ENCODE measurements around the gene ZAP70. TPM values are rescaled to one million over a fixed set of nuclear protein-coding genes. Genes with fewer than 3 reads are reported as not detected.

The ZAP70 gene
- total and polyA plus RNA-seq, 2 donors (not counting 1 experiment from before 2014, with no cell fraction given), result 3.4 to 20.5 TPM

GRCh38 chr2:97708048-97708380 is 5.4 kb upstream of the ZAP70 start:
- H3K9me3 ChIP-seq (ENCODE audit: control extremely low read depth in 1 of 3, control insufficient read depth in 2 of 3, insufficient read depth in 1 of 3, low read length in 2 of 3), result no peaks in the 10 kb centered on the region
- Mint-ChIP-seq H3K27ac (no peak overlapping the region), H3K4me1 (peaks cover 3% of the 10 kb centered on the region), H3K27me3 (peaks cover 8% of the 10 kb centered on the region), H3K9me3 (ENCODE audit: insufficient read depth) (no peaks in the 10 kb centered on the region), H3K4me3 (no peak overlapping the region)
- ChIA-PET POLR2A (no interaction called here), CTCF (interaction anchor here (1.3 to 7.6 kb wide), 2 partner anchors 10 to 16 kb away, joined by 3 to 55 read pairs; no protein-coding TSS in a partner anchor)
- H3K27me3 ChIP-seq (replicated peaks in 1 of 4; ENCODE audit: control extremely low read depth in 1 of 4, control insufficient read depth in 3 of 4, insufficient read depth in 4 of 4, low read length in 3 of 4), result peaks cover 0 to 6% (median 0%) of the 10 kb centered on the region in 4 experiments
- ATAC-seq (ENCODE audit: low read depth), result no peak
- no peak for DNase-seq
- intact Hi-C loops (cut with micrococcal nuclease), result no loop called here
- no peaks in the 10 kb centered on the region for H4K20me1 ChIP-seq (ENCODE audit: control insufficient read depth, insufficient read depth, low read length, poor library complexity, severe bottlenecking)
- H3K4me3 ChIP-seq (ENCODE audit: control extremely low read depth in 1 of 5, extremely low read depth in 1 of 5, insufficient read depth in 1 of 5, low read depth in 2 of 5, low read length in 4 of 5), result no peak overlapping the region
- H2AFZ ChIP-seq (ENCODE audit: insufficient read depth, low read depth, low read length, poor library complexity, severe bottlenecking), result no peak overlapping the region
- H3K4me1 ChIP-seq (ENCODE audit: control insufficient read depth in 2 of 2, insufficient read depth in 2 of 2, low read length in 2 of 2), result peaks cover 2 to 7% of the 10 kb centered on the region in 2 donors
- no peaks in the 10 kb centered on the region for H3K36me3 ChIP-seq (replicated peaks in 1 of 2; ENCODE audit: control extremely low read depth in 1 of 2, control insufficient read depth in 1 of 2, extremely low read depth in 1 of 2, insufficient read depth in 2 of 2, low read length in 1 of 2)
- 4% methylated on average over 4 of the region's 4 CpGs for WGBS (ENCODE audit: insufficient coverage)
- no peak overlapping the region for H3K27ac ChIP-seq (ENCODE audit: low read length in 2 of 2)
- H3K9ac ChIP-seq (ENCODE audit: low read length), result no peak overlapping the region
- TF ChIP-seq CTCF (IDR thresholded peaks at IDR 0.05) (no peak), EZH2 (IDR thresholded peaks at IDR 0.05; ENCODE audit: borderline replicate concordance, insufficient read depth, low read depth, low read length, poor library complexity, severe bottlenecking) (no peak)
- no peaks in the 10 kb centered on the region for H3K79me2 ChIP-seq (ENCODE audit: control insufficient read depth, insufficient read depth, low read length)
- no peak overlapping the region for H3K4me2 ChIP-seq (replicated peaks; ENCODE audit: low read depth, low read length, poor library complexity, severe bottlenecking)

GRCh38 chr2:97708608-97709007 is 4.8 kb upstream of the ZAP70 start:
- peaks cover 0 to 6% (median 0%) of the 10 kb centered on the region in 4 experiments for H3K27me3 ChIP-seq (replicated peaks in 1 of 4; ENCODE audit: control extremely low read depth in 1 of 4, control insufficient read depth in 3 of 4, insufficient read depth in 4 of 4, low read length in 3 of 4)
- H3K4me2 ChIP-seq (replicated peaks; ENCODE audit: low read depth, low read length, poor library complexity, severe bottlenecking), result no peak overlapping the region
- no peaks in the 10 kb centered on the region for H3K9me3 Mint-ChIP-seq (ENCODE audit: insufficient read depth)
- peaks cover 8 to 13% of the 10 kb centered on the region in 2 donors for H3K4me1 ChIP-seq (ENCODE audit: control insufficient read depth in 2 of 2, insufficient read depth in 2 of 2, low read length in 2 of 2)
- H2AFZ ChIP-seq (ENCODE audit: insufficient read depth, low read depth, low read length, poor library complexity, severe bottlenecking), result no peak overlapping the region
- no peak overlapping the region for H3K9ac ChIP-seq (ENCODE audit: low read length)
- intact Hi-C loops (cut with micrococcal nuclease), result no loop called here
- peaks cover 0 to 5% (median 0%) of the 10 kb centered on the region in 3 donors for H3K9me3 ChIP-seq (ENCODE audit: control extremely low read depth in 1 of 3, control insufficient read depth in 2 of 3, insufficient read depth in 1 of 3, low read length in 2 of 3)
- H3K79me2 ChIP-seq (ENCODE audit: control insufficient read depth, insufficient read depth, low read length), result peaks cover 6% of the 10 kb centered on the region
- no peaks in the 10 kb centered on the region for H4K20me1 ChIP-seq (ENCODE audit: control insufficient read depth, insufficient read depth, low read length, poor library complexity, severe bottlenecking)
- WGBS (ENCODE audit: insufficient coverage), result 87% methylated on average over 4 of the region's 8 CpGs
- CTCF ChIA-PET, result interaction anchor here (0.7 to 7.6 kb wide), 5 partner anchors 10 to 40 kb away, joined by 3 to 55 read pairs (median 3); no protein-coding TSS in a partner anchor
- no peaks in the 10 kb centered on the region for H3K36me3 ChIP-seq (replicated peaks in 1 of 2; ENCODE audit: control extremely low read depth in 1 of 2, control insufficient read depth in 1 of 2, extremely low read depth in 1 of 2, insufficient read depth in 2 of 2, low read length in 1 of 2)
- no peak for TF ChIP-seq CTCF (IDR thresholded peaks at IDR 0.05)
- TF ChIP-seq EZH2 (IDR thresholded peaks at IDR 0.05; ENCODE audit: borderline replicate concordance, insufficient read depth, low read depth, low read length, poor library complexity, severe bottlenecking), result no peak
- peaks cover 8% of the 10 kb centered on the region for H3K27me3 Mint-ChIP-seq
- H3K4me3 Mint-ChIP-seq, result no peak overlapping the region
- ATAC-seq (ENCODE audit: low read depth) (no peak), DNase-seq (no peak)
- POLR2A ChIA-PET, result interaction anchor here (0.5 kb wide), 1 partner anchor 65 kb away, joined by 3 read pairs; no protein-coding TSS in a partner anchor
- no peak overlapping the region for H3K4me3 ChIP-seq (ENCODE audit: control extremely low read depth in 1 of 5, extremely low read depth in 1 of 5, insufficient read depth in 1 of 5, low read depth in 2 of 5, low read length in 4 of 5)
- H3K27ac ChIP-seq (ENCODE audit: low read length in 2 of 2), result no peak overlapping the region
- H3K4me1 Mint-ChIP-seq, result peaks cover 7% of the 10 kb centered on the region
- H3K27ac Mint-ChIP-seq, result no peak overlapping the region
